HTR-8/SVneo (cell line): ENCODE data around the gene PPP1R15B.

ENCODE experiments used
- DNase-seq: peaks from one replicate; pipeline ENCODE4 v3.0.0; 2011; ENCODE audit warnings: low spot score, mixed read lengths; ENCODE audit not compliant: insufficient read length
- FAIRE-seq: peaks from 2 replicates; lab custom pipeline; 2011; peaks lifted over from hg19 to GRCh38; lab: Jason Lieb, UNC

PPP1R15B gene

DNA sequence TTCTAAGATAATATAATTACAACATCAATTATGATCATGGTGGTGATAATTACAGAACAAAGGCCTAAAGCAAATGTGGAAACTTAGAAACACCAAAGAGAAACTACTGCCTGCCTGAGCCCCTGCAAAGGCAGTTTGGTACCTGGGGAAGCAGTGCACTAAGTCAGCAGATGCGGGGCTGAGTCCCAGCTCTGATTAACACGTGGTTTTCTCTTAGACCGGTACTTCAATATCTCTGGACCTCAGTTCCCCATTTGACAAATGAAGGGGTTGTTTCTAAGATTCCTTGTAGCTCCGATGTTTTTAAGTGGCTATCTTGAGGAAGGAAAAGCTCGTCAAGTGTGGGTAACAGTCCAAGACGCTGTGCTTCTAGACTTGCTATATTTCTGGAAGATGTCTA, 35.2 kb downstream of the PPP1R15B start:
- no peak for FAIRE-seq
- no peak for DNase-seq

DNA sequence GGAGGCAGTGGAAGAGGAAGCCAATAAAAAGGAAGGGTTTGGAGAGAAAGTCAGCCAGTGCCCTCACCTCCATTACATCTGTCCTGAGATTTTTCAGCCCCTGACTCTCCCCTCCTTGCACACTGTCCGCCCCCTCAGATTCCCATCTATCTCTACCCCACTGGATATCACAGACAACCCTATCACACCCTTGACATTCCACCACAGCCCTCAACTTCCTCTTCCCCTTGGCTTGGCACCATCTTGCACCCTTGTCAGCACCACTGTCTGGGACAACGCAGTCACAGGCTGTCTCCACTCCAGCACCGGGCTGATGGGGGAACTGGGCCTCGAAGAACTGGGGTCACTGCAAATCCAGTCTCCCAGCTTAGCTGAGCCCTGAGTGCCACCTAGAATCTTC, 37.7 kb downstream of the PPP1R15B start:
- FAIRE-seq (no peak), DNase-seq (no peak)

DNA sequence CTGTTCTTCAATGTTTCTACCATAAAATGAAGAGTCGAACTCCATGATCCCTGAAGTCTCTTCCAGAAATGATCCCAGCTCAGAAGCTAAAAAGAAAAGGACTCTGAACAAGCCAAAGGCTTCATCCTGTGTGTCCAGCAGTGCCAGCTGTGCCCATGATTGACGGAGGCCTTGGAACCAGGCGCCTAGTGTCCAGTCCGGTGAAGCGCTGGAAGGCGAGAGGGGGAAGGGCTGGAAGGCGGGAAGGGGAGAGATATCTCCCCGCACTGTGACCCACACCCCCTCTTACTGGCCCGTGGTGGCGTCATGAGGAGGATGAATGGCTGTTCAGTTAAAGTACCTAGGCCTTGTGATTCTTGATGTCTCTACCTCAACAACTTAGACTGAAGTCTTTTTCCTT, 41.4 kb downstream of the PPP1R15B start:
- no peak for FAIRE-seq
- DNase-seq = no peak

DNA sequence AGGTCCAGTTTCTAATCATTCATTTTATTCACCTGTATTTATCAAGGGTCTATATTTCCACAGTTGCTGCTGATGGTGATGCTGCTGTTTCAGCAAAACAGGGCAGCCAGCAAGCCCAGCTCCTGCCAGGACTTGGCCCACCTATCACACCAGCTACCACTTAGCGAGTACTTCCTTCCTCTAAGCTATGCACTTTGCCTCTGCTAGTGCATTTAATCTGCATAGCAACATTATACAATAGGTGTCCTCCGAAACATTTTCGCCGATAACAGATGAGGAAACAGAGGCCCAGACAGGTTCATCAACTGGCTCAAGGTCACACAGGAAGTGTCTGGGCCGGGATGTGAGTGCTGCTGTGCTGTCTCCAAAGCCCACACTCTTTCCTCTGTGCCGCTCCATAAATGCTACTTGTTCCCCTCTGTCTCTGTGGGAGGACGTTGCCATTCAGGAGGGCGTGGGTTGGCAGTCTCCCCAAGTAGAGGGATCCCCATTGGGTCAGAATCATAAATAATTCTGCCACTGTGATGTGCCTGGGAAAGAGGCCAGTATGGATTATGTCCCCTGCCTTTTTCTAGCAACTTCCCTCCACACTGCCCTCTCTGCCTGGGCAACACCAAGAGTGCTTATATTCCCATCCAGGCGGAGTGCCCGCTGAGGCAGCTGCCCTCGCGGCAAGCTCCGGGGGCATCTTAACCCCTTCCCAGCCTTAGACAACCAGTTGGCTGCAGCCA, 42.5 kb downstream of the PPP1R15B start:
- FAIRE-seq (no peak), DNase-seq (no peak)

DNA sequence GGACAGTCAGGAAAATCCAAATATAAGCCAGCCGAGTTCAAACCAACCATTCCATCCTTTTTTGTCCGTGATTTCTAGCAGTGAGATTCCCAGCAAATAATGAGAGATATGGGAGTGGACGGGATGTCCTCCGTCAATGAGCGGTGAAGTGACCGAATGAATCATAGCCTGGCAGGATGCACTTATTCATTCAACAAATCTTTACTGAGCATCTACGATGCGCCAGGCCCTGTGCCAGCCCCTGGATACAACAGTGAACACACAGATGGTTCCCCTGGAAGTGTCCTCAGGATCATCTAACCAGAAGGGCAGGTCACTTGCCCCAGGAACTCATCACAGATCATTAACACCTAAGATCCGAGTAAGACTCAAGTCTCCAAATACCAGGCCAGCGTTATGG, 43.7 kb downstream of the PPP1R15B start:
- no peak for FAIRE-seq
- DNase-seq = no peak

DNA sequence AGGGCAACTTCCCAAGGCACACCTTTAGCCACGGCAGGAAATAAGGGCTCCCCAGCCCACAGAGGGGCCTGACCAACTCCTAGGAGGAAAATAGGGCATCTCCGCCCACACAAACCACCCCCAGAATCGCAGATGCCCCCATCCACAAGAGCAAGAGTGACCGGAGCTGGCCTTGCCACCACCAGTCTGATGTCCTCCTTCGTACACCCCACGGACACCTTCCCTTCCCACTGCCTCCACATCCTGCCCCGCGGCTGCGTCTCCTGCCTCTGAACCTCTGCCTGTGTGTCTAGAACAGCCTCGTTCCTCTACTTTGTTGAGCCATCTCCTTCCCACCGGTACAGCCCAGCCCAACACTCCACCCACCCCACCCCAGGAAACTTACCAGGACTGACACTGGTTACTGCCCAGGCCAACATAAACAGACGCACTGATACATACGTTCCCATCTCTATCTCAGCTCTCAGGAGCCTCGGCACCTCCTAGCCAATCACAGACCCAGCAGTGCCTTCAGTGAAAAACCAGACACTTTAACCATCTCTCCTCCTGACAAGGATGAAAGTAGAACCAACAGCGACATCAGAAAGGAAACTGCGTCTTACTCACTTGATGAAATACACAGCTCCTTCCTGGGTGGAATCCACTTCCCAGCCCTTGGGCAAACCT, 44.3 kb downstream of the PPP1R15B start:
- FAIRE-seq (no peak), DNase-seq (no peak)

DNA sequence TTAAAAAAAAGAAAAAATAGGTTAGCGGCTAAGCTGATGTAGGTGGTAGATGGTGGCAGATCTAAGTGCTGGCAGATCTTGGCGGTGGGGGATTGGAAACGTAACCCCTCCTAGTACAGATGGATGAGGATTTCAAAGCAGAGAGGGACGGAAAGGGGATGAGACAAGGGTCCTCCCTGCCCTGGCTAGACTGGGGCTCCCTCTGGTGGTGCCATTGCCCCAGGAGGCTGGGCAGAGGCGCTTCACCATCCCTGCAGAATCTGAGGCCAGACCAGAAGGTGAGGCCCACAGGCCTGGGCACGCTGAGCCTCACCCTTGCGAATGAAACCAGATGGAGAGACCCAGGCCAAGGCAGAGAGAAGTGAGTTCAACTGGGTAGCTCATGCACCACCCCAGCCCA, 44.9 kb downstream of the PPP1R15B start:
- no peak for FAIRE-seq
- DNase-seq = peak; percentile 48

DNA sequence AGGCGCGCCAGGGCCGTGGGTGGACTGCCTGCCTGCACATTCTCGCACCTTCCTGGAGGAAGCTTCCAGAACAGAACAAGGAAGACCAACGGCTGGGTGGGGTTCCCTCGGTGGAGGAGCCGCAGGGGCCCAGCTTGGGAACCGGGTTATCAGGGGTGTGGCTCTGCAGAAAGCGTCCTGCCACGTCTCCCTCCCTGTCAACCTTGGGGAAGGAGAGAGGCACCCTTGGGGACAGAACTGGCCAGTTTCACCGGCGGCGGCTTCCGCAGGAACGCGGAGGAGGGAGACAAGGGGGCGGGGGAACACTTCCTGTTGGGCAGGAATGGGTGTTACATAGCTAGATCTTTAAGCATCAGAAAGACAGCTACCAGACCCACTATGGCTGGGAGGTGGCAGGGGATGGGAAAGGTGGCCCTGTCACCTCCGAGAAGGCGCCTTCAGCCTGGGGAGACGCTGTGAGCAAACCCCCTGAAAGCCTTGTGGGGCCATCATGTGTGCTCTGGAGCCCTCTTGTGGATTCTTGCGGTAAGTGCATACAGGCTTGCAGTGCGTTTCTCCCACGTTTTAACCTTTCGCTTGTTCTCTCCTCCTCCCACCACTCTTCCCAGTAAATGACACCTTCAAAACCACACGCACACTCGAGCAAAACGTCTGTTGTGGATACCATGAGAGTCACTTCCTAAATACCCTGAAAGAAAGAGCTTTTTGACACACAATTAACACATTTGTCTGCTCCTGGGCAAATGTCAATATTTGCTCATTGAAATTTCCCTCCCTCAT, 48.1 kb downstream of the PPP1R15B start:
- FAIRE-seq (peak; percentile 46), DNase-seq (peak; percentile 72)

DNA sequence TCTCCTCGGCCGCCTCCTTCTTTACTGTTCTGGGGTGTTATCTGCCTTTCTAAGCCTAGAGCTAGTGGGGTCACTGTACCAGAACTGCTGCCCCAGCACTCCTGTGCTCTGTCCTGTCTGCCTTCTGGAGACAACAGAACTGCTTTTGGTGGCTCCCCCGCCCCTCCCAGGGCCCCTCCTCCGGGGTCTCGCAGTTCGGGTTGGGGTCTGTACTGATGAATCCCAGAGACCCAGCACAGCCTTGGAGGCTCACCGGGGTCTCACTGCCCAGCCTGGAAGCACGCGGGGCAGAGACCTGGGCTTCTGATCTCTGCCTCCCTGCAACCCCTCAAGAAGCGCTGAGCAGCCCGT, 48.7 kb downstream of the PPP1R15B start:
- DNase-seq (no peak), FAIRE-seq (no peak)

DNA sequence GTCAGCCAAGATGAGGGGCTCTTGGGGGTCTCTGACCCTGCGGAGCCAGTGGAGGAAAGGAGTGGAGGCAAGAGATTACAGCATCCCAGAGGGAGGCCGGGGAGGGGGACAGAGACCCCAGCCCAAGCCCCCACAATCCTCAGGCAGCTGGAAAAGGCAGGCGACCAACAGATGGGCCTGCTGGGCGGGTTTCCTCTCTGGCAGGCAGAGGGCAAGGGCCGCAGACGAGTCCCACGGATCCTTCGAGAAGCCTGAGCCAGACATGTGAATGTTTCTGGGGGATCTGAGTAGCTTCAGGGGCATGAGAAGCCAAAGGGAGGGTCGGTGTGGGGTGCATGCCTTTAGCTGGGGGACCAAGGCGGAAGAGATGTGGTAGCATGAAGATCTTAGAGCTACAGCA, 49.8 kb downstream of the PPP1R15B start:
- no peak for FAIRE-seq

DNA sequence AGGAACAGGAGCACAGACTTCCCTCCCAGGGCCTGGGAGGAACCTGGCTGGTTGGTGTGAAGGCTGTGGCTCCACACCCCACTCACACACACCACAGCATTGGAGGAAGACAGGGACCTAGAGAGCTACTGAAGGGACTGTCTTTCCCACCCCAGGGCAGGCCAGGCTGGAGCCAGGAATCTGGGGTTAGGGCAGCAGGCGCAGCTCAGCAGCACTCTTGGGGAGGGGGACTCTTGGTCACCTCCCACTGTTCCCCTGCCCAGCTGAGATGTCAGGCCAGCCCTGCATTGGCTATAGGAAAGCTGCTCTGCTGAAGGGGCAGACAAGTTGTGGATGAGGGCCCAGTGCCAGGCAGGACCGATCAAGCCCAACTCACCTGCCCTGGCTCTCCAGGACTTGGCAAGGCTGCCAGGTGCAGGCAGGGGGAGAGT, 50.3 kb downstream of the PPP1R15B start:
- FAIRE-seq (no peak), DNase-seq (no peak)

More for the DNA sequence above, 49.8 kb downstream of the PPP1R15B start:
- DNase-seq = no peak

DNA sequence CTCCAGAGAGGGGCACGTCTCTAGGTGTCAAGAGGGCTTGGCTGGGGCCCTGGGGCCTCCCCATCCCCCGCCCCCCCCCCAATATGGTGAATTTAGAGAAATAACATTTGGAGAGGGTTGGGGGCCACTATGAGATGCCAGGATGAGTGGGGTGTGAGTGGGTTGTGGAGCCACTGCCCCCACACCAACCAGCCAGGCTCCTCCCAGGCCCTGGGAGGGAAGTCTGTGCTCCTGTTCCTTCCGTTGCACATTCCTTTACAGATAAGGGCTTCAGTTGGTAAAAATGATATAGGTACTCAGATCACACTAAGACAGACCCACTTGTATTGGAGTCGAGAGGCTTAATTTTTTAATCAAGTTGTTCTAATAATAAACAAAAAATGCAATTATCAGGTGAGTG, 51.3 kb downstream of the PPP1R15B start:
- no peak for FAIRE-seq
- no peak for DNase-seq

DNA sequence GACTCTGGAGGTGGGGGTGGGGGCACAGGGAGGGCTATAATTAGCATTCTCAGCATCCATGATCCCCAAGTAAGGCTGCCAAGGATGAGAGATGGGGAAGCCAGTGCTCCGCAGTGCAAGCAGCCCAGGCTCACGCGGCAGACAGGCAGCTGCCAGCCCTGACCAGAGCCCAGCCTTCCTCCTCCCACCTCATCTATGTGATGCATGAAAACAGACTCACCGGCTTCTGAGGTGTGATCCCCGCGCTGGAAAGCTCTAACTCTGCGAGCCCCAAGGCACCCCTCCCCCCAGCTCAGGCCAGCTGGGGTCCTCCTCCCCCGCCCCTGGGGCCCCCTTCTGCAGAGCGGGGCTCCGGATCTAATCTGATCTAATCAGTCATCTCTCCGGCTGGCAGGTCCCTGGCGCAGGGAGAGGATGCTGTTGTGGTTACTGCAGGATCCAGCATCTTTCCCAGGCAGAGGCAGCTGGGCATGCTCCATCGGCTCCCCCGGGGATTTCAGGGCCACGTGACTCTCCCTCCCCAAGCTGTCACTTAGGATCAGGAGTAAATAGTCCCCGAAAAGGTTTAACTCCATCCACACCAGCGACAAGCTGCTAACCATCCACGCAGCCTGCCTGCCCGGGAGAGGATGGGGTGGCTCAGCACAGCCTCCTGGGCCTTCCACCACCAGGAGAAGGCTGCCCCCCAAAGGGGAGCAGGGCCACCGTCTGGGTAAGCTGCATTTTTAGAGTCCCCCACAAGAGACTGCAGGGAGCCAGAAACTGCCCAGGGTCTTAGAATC, 52.0 kb downstream of the PPP1R15B start, which contains the start of gene PLEKHA6:
Gene PLEKHA6 (minus strand): TSS at position 456 of the 782 bp plus-strand sequence. CDS start 86,202 bp downstream, outside the sequence.
- peak; percentile 16 for FAIRE-seq
- peak; percentile 65 for DNase-seq

DNA sequence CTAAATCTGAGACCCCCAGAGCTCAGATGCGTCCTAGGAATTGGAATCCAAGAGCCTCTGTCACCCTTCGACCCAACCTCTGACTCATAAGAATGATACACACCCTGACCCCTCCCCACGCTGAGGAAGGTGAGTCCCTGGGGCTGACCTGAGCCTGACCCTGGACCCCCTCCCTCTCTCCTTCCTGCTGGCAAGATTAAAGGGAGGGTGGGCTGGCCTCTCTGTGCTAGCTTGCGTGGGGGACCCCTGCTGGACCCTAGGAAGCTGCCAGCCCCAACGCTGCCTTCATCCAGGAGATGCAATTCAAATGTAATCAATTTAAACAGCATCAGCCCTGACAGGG, 52.5 kb downstream of the PPP1R15B start:
- FAIRE-seq (no peak), DNase-seq (no peak)

DNA sequence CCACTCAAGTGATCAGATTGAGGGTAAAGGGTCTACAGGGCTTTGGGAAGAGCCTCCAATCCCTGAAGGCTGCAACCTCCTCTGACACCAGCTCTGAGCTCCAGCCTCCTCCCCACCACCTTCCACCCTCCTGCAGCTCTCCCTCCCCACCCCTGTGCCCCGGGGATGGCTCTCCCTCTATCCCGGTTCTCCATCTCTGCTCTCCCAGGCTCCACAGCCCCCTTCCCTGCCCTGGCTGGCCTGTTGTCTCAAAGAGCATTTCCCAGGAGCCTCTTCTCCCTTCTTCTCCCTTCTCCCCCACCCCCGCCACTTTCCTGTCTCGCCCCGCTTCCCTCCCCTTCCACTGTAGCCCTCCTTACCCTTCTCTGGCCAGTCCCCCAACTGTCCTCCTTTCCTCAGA, 53.0 kb downstream of the PPP1R15B start:
- DNase-seq (no peak), FAIRE-seq (no peak)

DNA sequence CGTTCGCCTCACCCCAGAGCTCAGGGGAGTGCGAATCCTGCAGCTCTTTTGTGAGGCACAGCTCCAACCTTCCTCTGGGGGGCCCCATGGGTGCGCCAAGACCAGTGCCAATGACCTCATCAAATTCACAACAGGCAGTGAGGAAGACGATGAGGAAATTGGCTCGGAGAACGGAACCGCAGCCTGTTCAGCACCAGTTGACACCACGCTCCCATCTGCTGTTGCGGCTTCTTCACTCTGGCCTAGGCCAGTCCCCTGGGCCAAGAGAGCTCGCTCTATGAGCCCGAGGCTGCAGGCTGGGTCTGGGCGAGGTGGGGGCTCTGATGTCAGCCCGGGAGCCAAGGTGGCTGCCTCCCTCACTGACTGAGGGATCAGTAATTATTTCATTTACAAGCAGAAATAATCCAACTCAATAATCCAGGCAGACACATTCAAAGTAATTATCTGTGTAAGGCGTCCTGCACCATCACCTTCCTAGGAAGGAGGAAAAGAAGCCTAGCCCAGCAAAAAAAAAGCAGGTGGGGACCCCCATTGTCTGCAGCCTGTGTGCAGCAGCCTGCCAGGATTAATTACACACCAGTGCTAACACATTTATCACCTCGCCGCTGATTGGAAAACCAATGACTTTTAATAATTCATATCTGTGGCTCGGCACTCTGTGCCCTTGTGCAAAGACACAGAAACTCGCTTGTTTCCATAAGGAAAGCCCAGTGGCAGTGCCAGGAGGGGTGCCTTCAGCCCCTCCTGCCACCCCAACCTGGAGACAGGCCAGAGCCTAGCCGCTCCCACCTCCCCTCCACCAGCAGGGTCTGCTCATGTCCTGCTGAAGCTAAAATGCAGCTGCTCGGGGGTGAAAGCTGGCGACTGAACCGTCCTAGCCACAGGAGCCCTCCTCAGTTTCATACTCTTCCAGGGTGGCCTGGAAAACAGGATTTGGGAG, 53.8 kb downstream of the PPP1R15B start:
- no peak for DNase-seq
- no peak for FAIRE-seq

DNA sequence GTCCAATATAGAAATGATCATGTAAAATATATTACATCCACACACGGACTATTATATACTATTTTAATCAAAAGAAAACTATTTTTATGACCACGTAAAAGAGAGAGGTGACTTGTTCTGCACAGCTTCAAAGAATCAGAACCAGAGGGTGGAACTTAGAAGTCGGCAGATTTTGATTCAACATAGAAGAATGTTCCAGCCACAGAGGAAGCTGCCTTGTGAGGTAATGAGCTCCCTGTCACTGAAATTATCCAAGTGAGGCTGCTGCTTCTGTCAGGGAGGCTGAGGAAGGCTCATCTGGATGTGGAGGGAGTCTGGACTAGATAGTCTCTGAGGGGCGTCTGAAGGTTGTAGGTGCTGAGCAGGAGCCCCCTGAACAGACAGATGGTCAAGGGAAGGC, 54.6 kb downstream of the PPP1R15B start:
- no peak for DNase-seq
- FAIRE-seq = no peak

DNA sequence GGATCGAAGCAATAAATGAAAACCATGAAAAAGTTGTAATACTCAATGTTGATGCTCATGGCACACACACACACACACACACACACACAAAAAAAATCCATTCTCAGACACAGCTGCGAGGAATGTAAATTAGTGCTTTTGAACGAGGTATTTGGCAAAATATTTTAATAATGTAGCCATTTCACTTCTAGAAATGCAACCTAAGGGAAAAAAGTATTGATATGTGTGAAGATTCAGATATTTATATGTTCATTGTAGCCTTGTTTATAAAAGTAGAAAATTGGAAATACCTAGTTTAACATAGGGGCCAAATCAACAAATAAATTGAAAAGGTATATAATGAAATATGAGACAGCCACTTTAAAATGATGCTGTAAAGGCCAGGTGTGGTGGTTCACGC, 55.7 kb downstream of the PPP1R15B start:
- FAIRE-seq = no peak
- DNase-seq = no peak

DNA sequence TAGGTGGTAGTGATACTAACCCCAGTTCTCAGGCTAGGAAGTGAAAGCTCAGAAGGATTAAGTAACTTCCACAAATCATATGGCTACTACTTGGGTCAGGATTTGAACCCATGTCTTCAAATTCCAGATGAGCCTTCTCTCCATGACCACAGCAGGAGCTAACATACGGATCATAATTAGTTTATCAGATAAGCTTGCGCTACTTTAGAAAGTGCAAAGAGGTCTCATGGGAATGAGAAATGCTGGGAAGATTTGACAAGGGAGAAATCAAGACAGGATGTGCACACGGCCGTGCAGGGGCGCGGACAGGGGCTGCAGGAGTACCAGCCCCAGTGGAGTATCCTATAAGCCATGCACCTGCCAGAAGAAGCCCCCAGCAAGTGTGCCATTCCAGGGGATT, 57.0 kb downstream of the PPP1R15B start:
- FAIRE-seq (no peak), DNase-seq (no peak)
